GM12878 (cell line): ENCODE data around the gene LTBP4. TPM values are rescaled to one million over a fixed set of nuclear protein-coding genes. Genes with fewer than 3 reads are reported as not detected.
A peak's percentile ranks its signal among the peaks of the same experiment; 100 is the strongest.

Experiments
- DPF2 ChIP-seq: fragments of 450-650 bp; IDR thresholded peaks from 2 replicates; pipeline ENCODE4 v1.6.1; 2017; ENCODE audit warnings: mild to moderate bottlenecking
- ETV6 ChIP-seq, 2 experiments: fragments of 450-650 bp in 1 of 2; IDR thresholded peaks in 1 of 2; conservative IDR thresholded peaks in 1 of 2; 2 replicates each; pipeline ENCODE4 v1.6.1; 2014; ENCODE audit warnings: antibody characterized with exemption in 1 of 2, borderline replicate concordance in 1 of 2, low read depth in 1 of 2, mild to moderate bottlenecking in 1 of 2, moderate library complexity in 1 of 2
- FOXK2 ChIP-seq: fragments of 450-650 bp; IDR thresholded peaks from 2 replicates; pipeline ENCODE4 v1.6.1; 2017; ENCODE audit warnings: mild to moderate bottlenecking, moderate library complexity
- IKZF1 ChIP-seq: fragments of 450-650 bp; conservative IDR thresholded peaks from 2 replicates; pipeline ENCODE4 v1.6.1; 2017; ENCODE audit warnings: antibody characterized with exemption, mild to moderate bottlenecking
- IRF4 ChIP-seq: IDR thresholded peaks from 2 replicates; pipeline ENCODE4 v1.6.1; 2011; ENCODE audit warnings: low read depth, low read length
- KAT2A ChIP-seq: conservative IDR thresholded peaks from 2 replicates; pipeline ENCODE4 v1.6.1; 2011; ENCODE audit warnings: low read depth, low read length; ENCODE audit not compliant: control insufficient read depth
- MEF2A ChIP-seq: IDR thresholded peaks from 2 replicates; pipeline ENCODE4 v1.6.1; 2011; ENCODE audit warnings: low read depth, mild to moderate bottlenecking, low read length, moderate library complexity; ENCODE audit not compliant: insufficient read depth
- NFIC ChIP-seq: IDR thresholded peaks from 2 replicates; pipeline ENCODE4 v1.6.1; 2012; ENCODE audit warnings: low read depth, mild to moderate bottlenecking, inconsistent platforms, low read length, moderate library complexity
- NFYB ChIP-seq: IDR thresholded peaks from 2 replicates; pipeline ENCODE4 v1.6.1; 2011; ENCODE audit warnings: low read depth, mild to moderate bottlenecking, low read length, improper control_type of control experiment, moderate library complexity; ENCODE audit not compliant: insufficient read depth
- NRF1 ChIP-seq: conservative IDR thresholded peaks from 2 replicates; pipeline ENCODE4 v1.6.1; 2011; ENCODE audit warnings: mild to moderate bottlenecking, low read depth, low read length, improper control_type of control experiment
- PAX8 ChIP-seq: fragments of 450-650 bp; IDR thresholded peaks from 2 replicates; pipeline ENCODE4 v1.6.1; 2017; ENCODE audit warnings: mild to moderate bottlenecking, moderate library complexity
- RBBP5 ChIP-seq: fragments of 200-600 bp; sonication (generic); conservative IDR thresholded peaks from 2 replicates; pipeline ENCODE4 v1.6.1; 2016
- SIN3A ChIP-seq: IDR thresholded peaks from 2 replicates; pipeline ENCODE4 v1.6.1; 2012; ENCODE audit warnings: low read depth, low read length, improper control_type of control experiment
- SREBF2 ChIP-seq: IDR thresholded peaks from 2 replicates; pipeline ENCODE4 v1.6.1; 2012; ENCODE audit warnings: mild to moderate bottlenecking, low read length
- STAT1 ChIP-seq: fragments of 450-650 bp; conservative IDR thresholded peaks from 2 replicates; pipeline ENCODE4 v1.6.1; 2014; ENCODE audit warnings: antibody characterized with exemption, mild to moderate bottlenecking
- STAT3 ChIP-seq: IDR thresholded peaks from 2 replicates; pipeline ENCODE4 v1.6.1; 2011; ENCODE audit warnings: low read depth, low read length, improper control_type of control experiment
- SUZ12 ChIP-seq: fragments of 200-600 bp; sonication (generic); IDR thresholded peaks from one replicate; pipeline ENCODE4 v1.6.1; 2018; ENCODE audit warnings: antibody characterized with exemption, mild to moderate bottlenecking; ENCODE audit not compliant: unreplicated experiment
- TCF7 ChIP-seq: IDR thresholded peaks from 2 replicates; pipeline ENCODE4 v1.6.1; 2014; ENCODE audit warnings: antibody characterized with exemption, borderline replicate concordance
- polyA plus RNA-seq, 11 experiments: library from polyadenylated mRNA; depleted of rRNA in 4 of 11; unstranded in 6 of 11; stranded (reverse) in 5 of 11; fragments of >200 nt; fragmentation: Nextera tagmentation in 4 of 11; fragmentation: Illumina TruSeq in 1 of 11; extraction: Ambion mirVana in 4 of 11; extraction: Trizol in 1 of 11; gene quantifications; 1 replicate in 1 of 11; 2 replicates in 10 of 11; pipeline versions ENCODE4 v1.2.1 to v1.2.3, GENCODE V29; 2011 to 2016; ENCODE audit warnings: inconsistent platforms in 2 of 11, missing spikeins in 2 of 11, low read depth in 1 of 11
- total RNA-seq, 4 experiments: library from RNA; depleted of rRNA in 3 of 4; stranded (reverse); fragments of >200 nt in 3 of 4; fragmentation: Illumina TruSeq in 1 of 4; extraction: Trizol in 1 of 4; gene quantifications; 2 replicates each; pipeline versions ENCODE4 v1.2.1 to v1.2.3, GENCODE V29; 2013 to 2021
- TF ChIP-seq, protein P1 (sequence below): fragments of 450-650 bp; IDR thresholded peaks from 2 replicates; pipeline ENCODE4 v1.6.1; 2017; ENCODE audit warnings: antibody characterized with exemption, mild to moderate bottlenecking, moderate library complexity
- TF ChIP-seq, protein P2 (sequence below): IDR thresholded peaks from 2 replicates; pipeline ENCODE4 v1.6.1; 2011; ENCODE audit warnings: low read depth, mild to moderate bottlenecking, low read length, moderate library complexity, borderline replicate concordance; ENCODE audit errors: extremely low read depth
- TF ChIP-seq, protein P3 (sequence below): fragments of 450-650 bp; IDR thresholded peaks from 2 replicates; pipeline ENCODE4 v1.6.1; 2016; ENCODE audit warnings: mild to moderate bottlenecking
- TF ChIP-seq, protein P4 (sequence below): fragments of 450-650 bp; formaldehyde crosslinking; IDR thresholded peaks from 2 replicates; pipeline ENCODE4 v1.4.0; 2022; ENCODE audit warnings: mild to moderate bottlenecking, moderate library complexity
- TF ChIP-seq, protein P5 (sequence below): IDR thresholded peaks from 2 replicates; pipeline ENCODE4 v1.6.1; 2011; ENCODE audit warnings: low read depth, low read length, improper control_type of control experiment, borderline replicate concordance

Gene LTBP4
- total and polyA plus RNA-seq, 10 of the 15 experiments (the other 5 are each of a cell fraction or from before 2014, with no cell fraction given) = 0.09 to 34.6 (median 8.5) TPM; not detected in 1

DNA sequence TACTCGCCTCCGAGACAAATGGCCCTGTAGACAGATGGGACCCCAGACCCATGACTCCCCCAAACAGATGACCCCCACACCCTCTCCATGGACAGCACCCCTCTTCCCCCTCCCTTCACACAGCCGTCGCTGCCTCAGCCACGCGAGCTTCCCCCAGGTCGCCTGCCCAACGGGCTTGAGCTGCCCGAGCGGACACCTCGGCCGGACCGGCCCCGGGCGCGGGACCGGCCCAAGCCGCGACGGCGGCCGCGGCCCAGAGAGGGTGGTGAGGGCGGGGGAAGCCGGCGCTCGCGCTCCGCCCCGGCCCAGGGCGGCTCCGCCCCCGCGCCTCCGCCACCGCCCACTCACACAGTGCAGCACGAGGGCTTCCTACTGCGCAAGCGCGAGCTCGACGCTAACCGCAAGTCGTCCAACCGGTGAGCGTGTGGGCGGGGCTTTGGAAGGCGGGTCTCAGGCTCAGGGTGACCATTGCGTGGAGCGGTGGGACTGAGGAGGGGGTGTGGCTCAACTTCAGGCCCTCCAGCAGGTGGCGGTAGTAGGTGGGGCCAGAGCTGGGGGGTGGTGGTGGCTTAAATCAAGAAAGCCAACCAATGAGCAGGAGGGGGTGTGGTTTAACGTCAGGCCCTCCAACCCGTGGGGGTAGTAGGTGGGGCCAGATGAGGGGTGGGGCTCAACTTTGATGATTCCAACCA is 30.7 kb upstream of the LTBP4 start (continued):
- TF ChIP-seq, protein P1, sequence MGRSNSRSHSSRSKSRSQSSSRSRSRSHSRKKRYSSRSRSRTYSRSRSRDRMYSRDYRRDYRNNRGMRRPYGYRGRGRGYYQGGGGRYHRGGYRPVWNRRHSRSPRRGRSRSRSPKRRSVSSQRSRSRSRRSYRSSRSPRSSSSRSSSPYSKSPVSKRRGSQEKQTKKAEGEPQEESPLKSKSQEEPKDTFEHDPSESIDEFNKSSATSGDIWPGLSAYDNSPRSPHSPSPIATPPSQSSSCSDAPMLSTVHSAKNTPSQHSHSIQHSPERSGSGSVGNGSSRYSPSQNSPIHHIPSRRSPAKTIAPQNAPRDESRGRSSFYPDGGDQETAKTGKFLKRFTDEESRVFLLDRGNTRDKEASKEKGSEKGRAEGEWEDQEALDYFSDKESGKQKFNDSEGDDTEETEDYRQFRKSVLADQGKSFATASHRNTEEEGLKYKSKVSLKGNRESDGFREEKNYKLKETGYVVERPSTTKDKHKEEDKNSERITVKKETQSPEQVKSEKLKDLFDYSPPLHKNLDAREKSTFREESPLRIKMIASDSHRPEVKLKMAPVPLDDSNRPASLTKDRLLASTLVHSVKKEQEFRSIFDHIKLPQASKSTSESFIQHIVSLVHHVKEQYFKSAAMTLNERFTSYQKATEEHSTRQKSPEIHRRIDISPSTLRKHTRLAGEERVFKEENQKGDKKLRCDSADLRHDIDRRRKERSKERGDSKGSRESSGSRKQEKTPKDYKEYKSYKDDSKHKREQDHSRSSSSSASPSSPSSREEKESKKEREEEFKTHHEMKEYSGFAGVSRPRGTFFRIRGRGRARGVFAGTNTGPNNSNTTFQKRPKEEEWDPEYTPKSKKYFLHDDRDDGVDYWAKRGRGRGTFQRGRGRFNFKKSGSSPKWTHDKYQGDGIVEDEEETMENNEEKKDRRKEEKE = no peak
- peak; percentile 69 for TF ChIP-seq NRF1
- TF ChIP-seq NFIC = no peak
- TF ChIP-seq, protein P2, sequence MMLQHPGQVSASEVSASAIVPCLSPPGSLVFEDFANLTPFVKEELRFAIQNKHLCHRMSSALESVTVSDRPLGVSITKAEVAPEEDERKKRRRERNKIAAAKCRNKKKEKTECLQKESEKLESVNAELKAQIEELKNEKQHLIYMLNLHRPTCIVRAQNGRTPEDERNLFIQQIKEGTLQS = no peak
- peak; percentile 68 for TF ChIP-seq DPF2
- no peak for TF ChIP-seq KAT2A
- TF ChIP-seq STAT1 = peak; percentile 85; the same call in 1 of the 2 replicates
- TF ChIP-seq PAX8 = no peak
- TF ChIP-seq, protein P3, sequence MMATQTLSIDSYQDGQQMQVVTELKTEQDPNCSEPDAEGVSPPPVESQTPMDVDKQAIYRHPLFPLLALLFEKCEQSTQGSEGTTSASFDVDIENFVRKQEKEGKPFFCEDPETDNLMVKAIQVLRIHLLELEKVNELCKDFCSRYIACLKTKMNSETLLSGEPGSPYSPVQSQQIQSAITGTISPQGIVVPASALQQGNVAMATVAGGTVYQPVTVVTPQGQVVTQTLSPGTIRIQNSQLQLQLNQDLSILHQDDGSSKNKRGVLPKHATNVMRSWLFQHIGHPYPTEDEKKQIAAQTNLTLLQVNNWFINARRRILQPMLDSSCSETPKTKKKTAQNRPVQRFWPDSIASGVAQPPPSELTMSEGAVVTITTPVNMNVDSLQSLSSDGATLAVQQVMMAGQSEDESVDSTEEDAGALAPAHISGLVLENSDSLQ = no peak
- no peak for TF ChIP-seq MEF2A
- TF ChIP-seq FOXK2 = no peak
- TF ChIP-seq STAT3 = no peak
- TF ChIP-seq, protein P4, sequence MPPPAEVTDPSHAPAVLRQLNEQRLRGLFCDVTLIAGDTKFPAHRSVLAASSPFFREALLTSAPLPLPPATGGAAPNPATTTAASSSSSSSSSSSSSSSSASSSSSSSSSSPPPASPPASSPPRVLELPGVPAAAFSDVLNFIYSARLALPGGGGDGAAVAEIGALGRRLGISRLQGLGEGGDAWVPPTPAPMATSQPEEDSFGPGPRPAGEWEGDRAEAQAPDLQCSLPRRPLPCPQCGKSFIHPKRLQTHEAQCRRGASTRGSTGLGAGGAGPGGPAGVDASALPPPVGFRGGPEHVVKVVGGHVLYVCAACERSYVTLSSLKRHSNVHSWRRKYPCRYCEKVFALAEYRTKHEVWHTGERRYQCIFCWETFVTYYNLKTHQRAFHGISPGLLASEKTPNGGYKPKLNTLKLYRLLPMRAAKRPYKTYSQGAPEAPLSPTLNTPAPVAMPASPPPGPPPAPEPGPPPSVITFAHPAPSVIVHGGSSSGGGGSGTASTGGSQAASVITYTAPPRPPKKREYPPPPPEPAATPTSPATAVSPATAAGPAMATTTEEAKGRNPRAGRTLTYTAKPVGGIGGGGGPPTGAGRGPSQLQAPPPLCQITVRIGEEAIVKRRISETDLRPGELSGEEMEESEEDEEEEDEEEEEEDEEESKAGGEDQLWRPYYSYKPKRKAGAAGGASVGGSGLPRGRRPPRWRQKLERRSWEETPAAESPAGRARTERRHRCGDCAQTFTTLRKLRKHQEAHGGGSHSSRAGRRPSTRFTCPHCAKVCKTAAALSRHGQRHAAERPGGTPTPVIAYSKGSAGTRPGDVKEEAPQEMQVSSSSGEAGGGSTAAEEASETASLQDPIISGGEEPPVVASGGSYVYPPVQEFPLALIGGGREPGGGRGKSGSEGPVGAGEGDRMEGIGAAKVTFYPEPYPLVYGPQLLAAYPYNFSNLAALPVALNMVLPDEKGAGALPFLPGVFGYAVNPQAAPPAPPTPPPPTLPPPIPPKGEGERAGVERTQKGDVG (CRISPR knock-in tag) = no peak
- TF ChIP-seq TCF7 = no peak
- no peak for TF ChIP-seq IRF4
- peak; percentile 64 for TF ChIP-seq IKZF1
- TF ChIP-seq RBBP5 = no peak
- no peak for TF ChIP-seq SREBF2
- TF ChIP-seq SIN3A = no peak
- TF ChIP-seq NFYB = no peak; the same call in 1 of the 2 replicates
- TF ChIP-seq SUZ12 = no peak
- TF ChIP-seq ETV6 (conservative IDR thresholded peaks at IDR 0.05 in 1 of 2, IDR thresholded peaks at IDR 0.05 in 1 of 2; ENCODE audit: borderline replicate concordance in 1 of 2, low read depth in 1 of 2) = no peak
- TF ChIP-seq, protein P5, sequence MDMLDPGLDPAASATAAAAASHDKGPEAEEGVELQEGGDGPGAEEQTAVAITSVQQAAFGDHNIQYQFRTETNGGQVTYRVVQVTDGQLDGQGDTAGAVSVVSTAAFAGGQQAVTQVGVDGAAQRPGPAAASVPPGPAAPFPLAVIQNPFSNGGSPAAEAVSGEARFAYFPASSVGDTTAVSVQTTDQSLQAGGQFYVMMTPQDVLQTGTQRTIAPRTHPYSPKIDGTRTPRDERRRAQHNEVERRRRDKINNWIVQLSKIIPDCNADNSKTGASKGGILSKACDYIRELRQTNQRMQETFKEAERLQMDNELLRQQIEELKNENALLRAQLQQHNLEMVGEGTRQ = peak; percentile 10; the same call in 1 of the 2 replicates
